Fibroblast of peridontal ligament (primary cell): Measurements from ENCODE around the gene PER2.

ENCODE experiments used
- DNase-seq: peaks from one replicate; pipeline ENCODE4 v3.0.0-alpha.2; 2010; ENCODE audit errors: extremely low read depth

PER2 gene

DNA sequence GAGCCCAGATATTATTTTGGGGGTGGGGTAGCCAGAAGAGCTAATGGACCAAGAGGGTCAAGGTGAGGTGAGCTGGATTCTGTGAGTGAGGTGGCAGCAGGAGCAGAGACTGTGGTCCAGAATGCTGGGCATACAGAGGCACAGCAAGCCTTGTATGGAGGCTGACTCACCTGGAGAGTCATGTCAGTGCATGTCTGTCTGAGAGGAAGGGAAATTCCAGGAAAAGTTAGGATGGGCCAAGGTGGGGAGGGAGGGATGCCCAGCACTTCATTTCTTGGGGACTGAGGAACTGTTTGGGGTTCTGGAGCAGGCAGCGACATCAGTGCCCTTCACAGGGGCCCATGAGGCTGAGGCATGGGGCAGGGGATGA, 21.1 kb downstream of the PER2 start:
- DNase-seq = no peak

DNA sequence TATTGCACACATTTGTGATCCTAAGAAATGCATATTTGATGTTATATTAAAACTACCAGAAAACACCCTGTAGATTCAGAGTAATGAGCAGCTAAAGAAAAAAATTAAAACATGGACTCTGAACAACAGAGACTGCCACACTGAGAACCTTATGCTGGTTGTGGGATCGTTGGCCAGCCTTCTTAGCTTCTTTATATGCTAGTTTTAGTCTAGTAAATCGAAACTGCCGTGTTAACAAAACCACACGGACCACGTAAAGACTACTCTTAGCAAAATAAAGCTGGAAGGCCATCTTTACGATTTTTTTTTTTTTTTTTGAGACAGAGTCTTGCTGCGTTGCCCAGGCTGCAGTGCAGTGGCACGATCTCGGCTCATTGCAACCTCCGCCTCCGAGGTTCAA, 22.8 kb downstream of the PER2 start:
- DNase-seq = no peak

DNA sequence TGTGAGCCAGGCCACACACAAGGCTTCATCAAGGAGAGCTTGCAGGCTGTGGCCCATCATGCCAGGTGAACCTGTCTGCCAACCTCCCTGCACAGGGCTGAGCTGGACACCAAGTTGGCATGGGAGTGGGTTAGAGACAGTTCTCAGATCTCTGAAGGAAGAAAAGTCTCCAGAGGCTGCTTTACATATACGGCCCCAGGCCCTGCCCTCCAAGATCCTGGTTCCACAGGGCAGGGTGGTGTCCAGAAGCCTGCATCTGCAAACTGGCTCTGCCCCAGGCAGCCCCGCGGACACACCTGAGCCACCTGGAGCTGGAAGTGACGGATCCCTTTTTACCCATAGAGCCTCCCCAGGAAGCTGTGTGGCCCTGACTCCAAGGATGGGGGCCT, 24.3 kb downstream of the PER2 start:
- no peak for DNase-seq

DNA sequence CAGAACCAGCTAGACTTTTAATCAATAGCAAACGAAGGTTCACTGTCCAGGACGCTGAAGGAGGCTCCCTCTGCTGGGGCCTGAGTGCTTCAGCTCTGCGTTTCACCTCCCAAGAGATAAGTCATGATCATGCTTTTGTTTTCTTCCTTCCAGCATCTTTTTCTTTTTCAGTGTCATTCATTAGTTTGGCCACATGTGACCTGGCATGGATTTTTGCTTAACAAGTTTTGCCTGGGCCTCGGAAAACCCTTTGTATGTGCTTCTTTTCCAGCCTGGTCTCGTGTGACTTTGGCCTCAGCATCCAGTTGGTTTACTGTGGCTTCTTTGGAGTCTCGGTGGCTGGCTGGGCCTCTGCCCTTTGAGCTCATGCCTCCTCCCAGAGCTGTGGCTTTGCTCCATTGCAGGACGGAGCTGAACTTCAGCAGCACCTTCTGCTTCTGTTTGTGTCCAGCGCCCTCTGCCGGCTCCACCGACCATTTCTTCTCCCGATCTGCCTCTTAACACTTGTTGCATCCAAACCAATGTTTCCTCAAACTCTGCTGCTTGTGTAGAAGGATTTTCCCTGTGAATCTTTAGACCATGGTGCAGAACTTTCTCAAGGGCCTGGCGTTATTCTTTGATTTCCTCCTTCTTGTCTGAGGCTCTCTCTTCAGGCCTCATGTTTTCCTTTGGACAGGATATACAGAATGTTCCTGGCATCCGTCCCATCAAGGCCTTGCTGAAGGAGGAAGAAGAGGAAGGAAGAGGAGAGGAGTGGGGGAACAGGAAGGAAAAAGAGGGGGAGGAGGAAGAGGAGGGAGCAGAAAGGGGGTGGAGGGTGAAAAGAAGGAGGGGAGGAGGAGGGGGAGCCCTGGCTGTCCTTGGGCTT, 25.0 kb downstream of the PER2 start:
- DNase-seq = peak; percentile 97

DNA sequence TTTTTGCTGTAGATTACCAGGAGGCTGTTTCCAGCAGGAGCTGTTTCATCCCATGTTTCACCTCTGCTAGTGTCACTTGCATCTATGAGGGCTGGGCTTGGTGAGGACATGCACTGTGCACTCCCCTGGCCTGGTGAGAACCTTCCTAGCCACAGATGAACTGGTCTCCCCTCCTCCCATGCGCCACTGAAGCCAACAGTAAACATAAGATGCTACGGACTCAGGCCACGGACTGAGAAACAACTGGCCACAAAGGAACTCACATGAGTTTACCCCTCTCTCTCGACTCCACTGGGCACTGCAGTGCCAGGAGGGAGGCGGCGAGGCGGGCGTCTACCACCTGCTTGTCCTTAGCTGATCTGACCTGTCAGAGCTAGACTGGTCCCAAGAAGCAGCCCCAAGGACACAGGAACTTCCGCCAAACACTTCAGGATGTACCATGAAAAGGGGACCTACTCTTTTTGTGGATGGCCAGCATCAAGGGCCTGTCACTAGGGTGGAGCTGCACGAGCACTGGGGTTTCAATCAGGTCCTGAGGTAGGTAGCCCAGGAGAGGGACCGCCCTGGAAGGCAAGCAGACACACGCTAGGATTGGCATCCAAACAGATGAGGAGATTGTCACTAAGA, 25.8 kb downstream of the PER2 start:
- DNase-seq = no peak

DNA sequence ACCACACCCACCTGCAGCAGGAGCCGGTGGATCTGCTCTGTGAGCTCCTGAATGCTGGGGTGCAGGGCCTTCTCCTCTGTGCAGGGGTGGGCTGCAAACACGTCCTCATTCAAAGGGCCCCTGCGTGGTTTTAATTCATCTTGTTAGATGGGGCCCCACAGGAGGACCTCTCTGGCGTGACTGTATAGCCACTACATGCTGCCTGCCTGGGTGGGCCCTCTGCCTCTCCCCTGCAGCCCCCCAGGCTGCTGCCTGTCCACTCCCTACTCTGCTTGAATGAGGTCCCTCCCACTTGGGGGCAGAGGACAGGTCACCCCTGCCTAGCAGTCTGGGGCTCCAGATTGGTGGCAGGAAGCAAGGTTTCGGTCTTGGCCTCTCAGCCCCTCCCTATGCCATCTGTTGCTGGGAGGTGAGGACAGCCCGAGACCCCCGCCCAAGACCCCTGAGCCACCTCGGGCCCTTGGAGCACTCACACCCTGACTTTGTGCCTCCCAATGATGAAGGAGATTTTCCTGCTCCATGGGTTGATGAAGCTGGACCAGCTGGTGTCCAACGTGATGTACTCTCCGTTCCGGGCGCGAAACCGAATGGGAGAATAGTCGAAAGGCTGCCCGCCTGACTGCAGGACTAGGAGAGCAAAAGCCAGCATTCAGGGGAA, 26.6 kb downstream of the PER2 start:
- DNase-seq = no peak

DNA sequence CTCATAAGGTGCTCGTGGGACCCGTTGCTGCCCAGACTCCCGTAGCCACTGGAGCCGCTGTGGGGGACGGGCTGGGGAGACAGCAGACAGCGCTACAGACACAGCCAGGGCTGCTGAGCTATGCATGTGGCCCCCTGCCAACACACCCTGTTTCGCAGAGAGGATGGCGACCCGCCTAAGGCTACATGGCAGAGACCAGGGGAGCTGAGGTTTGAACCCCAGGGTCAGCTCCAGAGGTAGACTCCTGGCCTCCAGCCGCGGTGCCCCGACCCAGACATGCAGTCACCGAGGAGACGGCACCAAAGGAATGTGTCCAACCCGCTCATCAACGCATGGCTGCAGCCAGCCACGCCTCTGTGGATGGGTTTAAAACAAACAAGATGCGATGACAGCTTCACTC, 27.5 kb downstream of the PER2 start:
- DNase-seq = no peak

DNA sequence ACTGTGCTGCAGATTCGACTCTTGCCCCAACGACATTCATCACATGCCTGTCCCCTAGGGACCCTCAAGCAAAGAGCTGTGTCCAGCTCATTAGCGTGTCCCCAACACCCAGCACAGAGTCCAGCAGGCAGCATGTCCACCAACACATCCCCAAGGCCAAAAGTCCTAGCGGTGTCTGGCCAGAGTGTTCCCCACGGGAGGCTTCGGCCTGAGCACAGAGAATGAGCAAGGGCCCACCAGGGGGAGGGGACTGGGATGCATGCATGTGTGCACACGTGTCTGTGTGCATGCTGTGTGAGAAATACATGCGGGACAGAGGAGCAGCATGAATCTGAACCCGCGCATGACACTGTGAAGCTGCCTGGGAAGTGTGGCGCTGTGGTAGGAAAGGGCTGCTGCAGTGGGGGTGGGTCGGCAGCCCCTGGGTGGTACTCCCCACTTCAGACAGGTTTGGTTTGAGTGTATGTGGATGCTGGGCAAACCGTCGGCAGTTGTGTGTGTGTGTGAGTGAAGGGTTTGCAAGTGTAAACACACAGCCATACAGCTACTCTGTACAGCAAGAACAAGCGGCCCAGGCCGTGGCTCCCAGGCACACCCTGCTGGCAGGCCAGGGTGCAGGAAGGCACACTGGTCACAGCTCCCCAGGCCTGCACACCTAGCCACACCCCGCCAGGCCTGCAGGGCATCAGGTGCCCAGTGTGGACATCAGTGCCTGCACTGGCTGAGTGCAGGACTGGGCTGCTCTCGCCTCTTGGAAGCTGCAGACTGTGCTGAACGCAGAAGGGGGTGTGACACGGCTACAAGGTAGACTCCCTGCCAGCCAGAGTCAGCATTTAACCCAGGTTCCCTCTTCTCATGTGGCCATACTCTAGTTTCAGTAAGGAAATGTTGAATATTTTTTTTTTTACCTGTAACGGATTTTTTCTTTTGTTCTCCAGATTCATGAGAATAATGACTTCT, 29.1 kb downstream of the PER2 start:
- DNase-seq = no peak

DNA sequence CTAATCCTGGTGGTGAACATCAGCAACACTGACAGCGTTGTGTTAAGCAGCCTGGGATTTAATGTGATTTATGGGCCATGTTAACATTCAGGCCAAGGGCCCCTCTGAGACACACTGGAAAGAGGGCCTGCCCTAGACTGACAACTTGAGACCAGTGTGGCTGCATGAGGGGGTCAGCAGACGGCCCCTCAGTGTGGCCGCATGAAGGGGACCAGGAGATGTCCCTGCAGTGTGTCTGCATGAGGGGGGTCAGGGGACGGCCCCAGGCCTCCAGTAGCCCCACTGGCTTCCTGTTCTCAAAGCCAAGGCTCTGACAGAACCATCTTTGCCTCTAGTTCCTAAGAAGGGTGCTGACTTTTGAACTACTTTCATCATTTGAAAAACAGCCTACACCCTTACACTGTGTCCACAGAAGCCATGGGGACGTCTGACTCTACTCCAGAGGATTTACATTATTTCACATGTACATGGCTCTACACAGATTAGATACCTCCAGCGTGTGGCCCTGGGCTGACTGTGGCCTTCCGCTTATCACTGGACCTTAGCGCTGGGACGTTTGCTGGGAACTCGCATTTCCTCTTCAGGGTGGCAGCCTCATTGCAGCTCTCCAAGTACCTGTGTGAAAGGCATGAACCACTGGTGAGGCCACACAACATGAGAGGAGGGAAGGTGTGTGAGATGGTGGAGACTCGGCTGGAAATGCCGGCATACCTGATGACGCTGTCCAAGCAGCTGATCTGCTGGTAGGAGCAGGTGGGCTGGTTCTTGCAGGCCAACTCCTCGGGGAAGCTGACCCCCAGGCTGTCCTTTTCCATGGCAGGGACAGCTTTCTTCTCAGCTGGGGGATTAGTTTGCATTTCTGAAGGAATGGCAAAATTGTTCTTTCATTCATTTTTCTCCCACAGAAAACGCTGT, 30.4 kb downstream of the PER2 start:
- DNase-seq = no peak

DNA sequence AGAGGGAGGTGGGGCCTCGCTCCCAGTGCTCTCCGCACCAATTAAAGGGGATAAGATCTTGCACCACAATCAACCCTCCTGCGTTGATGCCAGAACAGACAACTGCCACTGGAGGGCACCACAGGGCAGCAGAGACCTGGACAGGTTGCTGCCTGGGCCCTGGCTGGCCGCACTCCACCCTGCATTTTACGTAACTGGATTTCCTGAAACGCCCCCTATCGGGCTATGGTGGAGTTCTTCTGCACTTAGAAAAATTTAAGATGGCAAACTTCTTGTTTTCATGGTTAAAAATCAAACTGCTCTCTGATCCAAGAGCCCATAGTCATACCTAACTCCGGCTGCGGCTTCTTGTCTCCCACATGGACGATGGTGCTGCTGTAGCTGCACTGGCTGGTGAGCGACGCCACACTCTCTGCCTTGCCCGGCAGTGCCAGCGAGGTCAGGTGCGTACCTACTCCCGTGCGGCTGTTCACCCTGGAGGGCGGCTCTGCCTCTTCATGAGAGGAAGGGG, 31.8 kb downstream of the PER2 start:
- peak; percentile 56 for DNase-seq

DNA sequence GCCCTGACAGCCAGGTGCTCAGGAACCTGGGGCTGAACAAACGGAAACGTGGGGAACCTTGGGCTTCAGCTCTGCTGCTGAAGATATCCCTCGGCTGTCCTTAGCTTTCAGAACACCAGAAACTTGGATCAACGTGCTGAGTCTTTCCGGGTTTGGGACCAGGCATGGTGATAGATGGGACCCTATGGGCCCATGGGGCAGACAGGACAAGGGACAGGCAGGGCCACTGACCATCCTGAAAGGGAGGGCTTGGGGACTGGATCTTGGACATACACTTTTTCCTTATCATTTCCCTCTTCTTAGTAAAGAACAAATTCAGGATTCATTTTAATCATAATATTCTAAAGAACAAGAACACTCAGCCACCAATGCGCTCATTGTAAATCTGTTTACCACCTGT, 32.3 kb downstream of the PER2 start:
- no peak for DNase-seq

DNA sequence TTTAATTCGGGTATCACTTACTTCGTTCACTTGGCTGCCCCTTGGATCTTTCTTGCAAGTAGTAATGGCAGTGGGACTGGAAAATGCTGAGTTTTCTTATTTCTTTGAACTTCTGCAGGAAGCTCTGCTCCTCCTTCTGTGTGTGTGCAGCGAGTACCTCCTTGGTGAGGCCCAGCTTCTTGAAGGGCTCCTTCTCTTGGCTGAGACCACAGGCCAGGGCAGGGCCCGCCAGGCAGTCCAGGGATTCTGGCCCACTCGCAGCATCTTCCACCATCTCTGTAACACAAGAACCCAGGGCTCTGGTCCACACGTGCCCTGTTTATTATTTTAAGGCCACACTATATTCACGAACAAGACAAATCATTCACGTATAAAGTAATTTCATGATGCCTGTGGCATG, 32.8 kb downstream of the PER2 start:
- DNase-seq = no peak

DNA sequence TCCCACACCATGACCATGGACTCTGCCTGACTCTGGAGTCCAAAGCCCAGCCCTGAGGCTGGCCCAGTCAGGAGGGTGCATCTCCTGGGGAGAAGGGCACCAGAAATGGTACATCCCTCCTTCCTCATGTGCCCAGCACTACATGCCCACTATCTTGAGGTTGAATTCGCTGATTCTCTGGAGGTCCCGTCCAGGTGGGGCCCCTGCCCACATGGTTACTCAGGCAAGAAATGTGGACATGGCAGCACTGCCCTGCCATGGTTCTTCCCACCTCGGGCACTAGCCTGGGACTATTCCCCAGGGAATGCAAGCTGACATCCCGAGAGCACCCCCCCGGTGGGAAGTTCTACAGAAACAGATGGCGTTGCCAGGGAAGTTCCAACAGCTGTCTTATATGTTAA, 33.3 kb downstream of the PER2 start:
- no peak for DNase-seq

DNA sequence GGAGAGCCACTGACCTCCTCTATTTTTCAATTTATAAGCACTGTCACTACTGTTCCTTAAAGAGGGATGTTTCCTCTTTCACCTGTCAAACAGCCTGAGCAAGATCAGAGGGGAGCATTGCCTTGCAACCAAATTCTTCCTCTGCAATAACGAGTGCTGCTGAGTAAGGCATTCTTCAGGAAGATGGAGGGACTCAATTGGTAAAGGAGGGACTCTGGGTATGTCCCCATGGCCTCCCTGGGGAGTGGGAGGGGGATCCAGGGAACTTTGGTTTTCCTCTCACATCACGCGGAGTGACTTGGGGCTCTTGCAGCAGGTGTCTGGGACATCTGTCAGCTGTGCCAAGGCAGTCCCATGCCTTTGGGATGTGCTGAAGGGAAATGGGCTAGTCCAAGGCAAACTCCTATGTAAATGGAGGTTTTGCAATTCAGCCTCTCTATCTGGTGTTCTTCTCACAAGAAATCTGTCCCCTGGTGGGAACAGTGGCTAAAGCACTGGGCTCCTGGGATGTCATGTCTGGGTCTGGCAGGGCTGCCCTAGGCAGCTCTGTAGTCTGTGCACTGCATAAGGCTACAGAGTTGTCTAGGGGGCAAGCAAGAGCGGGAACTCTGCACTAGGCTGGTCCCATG, 34.2 kb downstream of the PER2 start:
- no peak for DNase-seq

DNA sequence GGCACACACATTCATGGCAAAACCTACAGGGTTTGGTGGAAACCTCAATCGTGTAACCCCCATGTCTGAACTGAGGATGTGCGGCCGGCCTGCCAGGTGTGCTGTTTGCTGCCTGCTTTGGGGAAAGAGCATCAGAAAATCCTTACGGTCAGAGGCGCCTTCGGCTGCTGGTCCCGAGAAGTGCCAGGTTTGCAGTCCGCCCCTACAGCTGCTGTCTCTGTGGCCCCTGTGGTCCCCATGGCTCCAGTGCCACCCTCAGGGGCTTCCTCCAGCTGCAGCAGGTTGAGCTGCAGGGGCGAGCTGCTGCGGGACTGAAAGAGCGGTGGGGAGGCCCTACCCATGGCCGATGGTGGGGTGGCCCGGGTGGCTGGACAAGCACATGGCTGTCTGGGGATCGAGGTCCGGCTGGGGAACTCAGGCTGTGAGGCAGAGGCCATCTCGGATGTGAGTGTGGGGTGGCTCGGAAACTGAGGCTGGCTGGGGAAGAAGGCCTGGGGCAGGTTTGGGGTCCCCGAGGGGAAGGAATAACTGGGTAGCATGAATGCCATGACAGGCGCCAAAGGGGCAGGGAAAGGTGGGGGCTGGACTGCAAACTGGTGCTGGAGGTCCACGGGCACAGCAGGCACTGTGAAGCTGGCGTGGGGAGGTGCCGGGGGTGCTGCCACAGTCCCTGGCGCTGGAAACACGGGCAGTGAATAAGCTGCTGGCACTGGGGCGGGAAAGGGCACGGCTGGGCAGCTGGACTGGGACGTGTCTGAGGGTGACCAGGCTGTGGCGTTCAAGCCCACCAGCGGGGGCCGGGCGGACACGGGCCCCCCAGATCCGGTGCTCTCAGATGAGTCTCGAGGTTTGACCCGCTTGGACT, 35.4 kb downstream of the PER2 start:
- no peak for DNase-seq

DNA sequence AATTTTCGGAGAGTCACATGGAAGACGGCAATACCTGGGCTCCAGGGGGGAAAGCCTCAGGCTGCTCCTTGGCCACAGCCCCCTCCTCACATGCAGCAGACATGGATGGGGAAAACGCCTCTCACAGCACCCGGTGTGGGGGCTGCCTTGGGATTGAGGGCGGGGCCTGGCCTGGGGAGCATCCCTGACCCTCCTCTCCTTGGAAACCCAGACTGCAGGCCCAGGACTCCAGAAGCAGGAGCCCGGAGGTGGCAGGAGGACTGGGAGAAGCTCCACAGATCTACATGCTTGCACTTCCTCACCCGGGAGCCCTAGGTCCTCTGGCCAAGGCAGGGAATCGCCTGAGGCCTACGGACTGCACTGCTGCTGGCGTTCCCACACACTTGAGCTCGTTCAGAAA, 36.4 kb downstream of the PER2 start:
- no peak for DNase-seq

DNA sequence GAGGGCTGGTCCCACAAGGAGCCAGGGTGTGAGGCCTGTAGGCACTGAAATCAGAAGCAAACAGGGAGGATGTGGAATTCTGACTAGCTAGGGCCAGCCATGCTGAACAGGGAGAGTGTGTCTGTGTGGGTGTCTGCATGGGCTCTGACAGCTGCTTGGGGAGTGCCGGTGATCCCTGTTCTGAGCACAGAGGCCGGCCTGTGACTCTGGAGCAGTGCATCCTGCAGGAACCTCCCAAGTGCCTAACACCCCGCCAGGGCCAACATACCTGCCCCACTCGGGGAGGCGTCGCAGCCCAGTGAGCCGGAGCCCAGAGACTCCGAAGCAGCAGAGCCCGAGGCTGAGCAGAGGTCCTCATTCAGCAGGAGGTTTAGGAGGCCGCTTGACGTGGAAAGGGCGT, 37.1 kb downstream of the PER2 start:
- no peak for DNase-seq

DNA sequence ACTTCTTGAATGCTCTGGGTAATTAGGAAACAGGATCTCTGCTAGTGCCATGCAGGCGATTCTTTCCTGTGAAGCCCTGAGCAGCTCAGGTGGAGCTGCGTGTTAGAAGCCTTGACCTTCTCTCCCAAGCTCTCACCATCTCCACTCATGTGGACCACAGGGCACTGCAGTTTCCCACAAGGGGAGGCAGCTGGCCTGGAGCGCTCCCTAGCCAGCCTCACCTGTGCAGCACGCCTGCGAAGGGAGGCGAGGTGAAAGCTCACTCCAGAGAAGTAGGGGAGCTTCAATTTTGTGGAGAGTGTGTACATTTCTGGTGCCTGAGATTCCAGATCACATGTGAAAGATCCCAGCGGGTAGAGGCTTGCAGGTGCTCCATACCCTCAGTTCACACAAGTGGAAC, 37.5 kb downstream of the PER2 start:
- DNase-seq = no peak

DNA sequence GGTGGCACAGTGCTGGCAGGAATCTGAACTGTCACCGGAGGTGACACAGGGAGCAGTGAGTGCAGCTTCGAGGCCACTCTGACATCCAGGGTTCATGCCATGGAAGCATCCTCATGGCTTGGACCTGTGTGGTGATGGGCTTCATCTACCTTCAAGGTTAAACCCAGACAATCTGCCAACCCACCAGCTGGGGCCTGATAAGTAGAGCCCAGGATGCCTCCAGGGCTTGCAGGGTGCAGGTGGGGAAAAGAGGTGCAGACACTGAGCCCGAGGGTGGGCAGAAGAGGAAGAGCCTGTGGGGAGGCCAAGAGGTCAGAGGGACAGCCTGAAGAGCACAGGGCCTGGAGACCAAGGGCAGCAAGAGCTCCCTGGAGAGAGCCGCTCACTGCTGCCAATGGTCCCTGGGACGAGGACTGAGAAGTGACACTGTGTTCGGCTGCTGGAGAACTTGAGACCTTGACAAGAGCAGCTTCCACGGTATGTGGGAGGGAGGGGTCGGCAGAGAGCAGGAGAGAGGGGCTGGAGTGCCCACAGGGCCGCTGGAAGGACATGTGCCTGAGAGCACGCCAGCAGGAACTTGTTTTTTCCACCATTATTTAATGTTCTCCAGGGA, 40.5 kb downstream of the PER2 start:
- no peak for DNase-seq
